T-helper 9 cell (primary cell): Measurements from ENCODE around the gene MAP2K3.
A peak's percentile ranks its signal among the peaks of the same experiment; 100 is the strongest.

ENCODE experiments used
- DNase-seq: peaks from one replicate; pipeline ENCODE4 v3.0.0-alpha.2; 2020
- total RNA-seq, 2 donors: gene quantifications; one replicate each; lab custom pipeline; 2026; lab: John Stamatoyannopoulos, UW

The MAP2K3 gene
- 39.5 to 62.5 reads per million in 2 donors for total RNA-seq

- peak; percentile 89 for DNase-seq
These were observed at the start of gene MAP2K3 for GRCh38 chr17:21284319-21285163. Gene MAP2K3 (plus strand): TSS chr17:21284711. CDS start chr17:21284921, 210 bp downstream.

- no peak for DNase-seq
These were observed 48.6 kb upstream of the MAP2K3 start for GRCh38 chr17:21235921-21236320.

- no peak for DNase-seq
These were observed 44.7 kb upstream of the MAP2K3 start for GRCh38 chr17:21239680-21240368.

GRCh38 chr17:21240369-21241055, 44.0 kb upstream of the MAP2K3 start:
- DNase-seq = no peak

GRCh38 chr17:21241564-21241963, 42.9 kb upstream of the MAP2K3 start:
- DNase-seq = no peak

GRCh38 chr17:21242026-21242697, 42.3 kb upstream of the MAP2K3 start:
- no peak for DNase-seq

- DNase-seq = no peak
These were observed 41.6 kb upstream of the MAP2K3 start for GRCh38 chr17:21242780-21243515.

- no peak for DNase-seq
These were observed 40.8 kb upstream of the MAP2K3 start for GRCh38 chr17:21243516-21244303.

- no peak for DNase-seq
These were observed 38.8 kb upstream of the MAP2K3 start for GRCh38 chr17:21245639-21246084.

- DNase-seq = no peak
These were observed 37.8 kb upstream of the MAP2K3 start for GRCh38 chr17:21246698-21247097.

- no peak for DNase-seq
These were observed 36.8 kb upstream of the MAP2K3 start for GRCh38 chr17:21247552-21248258.

- DNase-seq = no peak
These were observed 36.0 kb upstream of the MAP2K3 start for GRCh38 chr17:21248500-21248899.

- DNase-seq = no peak
These were observed 35.3 kb upstream of the MAP2K3 start for GRCh38 chr17:21249086-21249795.

GRCh38 chr17:21249920-21250703, 34.4 kb upstream of the MAP2K3 start:
- no peak for DNase-seq

- DNase-seq = no peak
These were observed 33.7 kb upstream of the MAP2K3 start for GRCh38 chr17:21250854-21251253.

GRCh38 chr17:21251337-21252010, 33.0 kb upstream of the MAP2K3 start:
- no peak for DNase-seq

GRCh38 chr17:21252289-21252795, 32.2 kb upstream of the MAP2K3 start:
- DNase-seq = no peak
